Measurements from ENCODE around the gene UBE2F. TPM values are rescaled to one million over a fixed set of nuclear protein-coding genes. Genes with fewer than 3 reads are reported as not detected.
A peak's percentile ranks its signal among the peaks of the same experiment; 100 is the strongest.

Gene UBE2F
- total and polyA plus RNA-seq, 3 donors from 2014 or later: 68.3 to 77.8 (median 72.8) TPM

DNA sequence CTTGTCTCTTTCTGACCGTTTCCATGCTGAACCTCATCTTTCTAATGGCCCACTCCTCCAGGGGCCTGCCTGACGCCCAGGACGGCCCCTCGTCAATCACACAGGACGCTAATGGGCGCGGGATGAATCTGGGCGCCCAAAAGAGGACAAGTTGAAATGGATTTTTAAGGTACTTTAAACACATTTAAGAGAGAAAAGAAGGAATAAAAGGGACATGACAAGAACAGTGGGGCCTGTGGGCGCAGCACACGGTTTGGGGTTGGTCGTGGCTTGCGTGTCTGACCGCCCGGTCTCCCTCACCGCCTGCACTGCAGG lies 607 bp upstream of the UBE2F start:
- H3K36me3 ChIP-seq (ENCODE audit: low read depth, missing control alignments): no peaks in the 10 kb centered on the region
- WGBS, 2 donors: 2 to 3% methylated on average over 11 to 15 of the region's 15 CpGs
- H3K4me3 ChIP-seq: peak overlapping the region; percentile 67 to 73
- intact Hi-C loops (cut with DNase I; ENCODE audit: low total_unique reads): no loop called here
- H3K9me3 ChIP-seq: no peaks in the 10 kb centered on the region
- peaks cover 23% of the 10 kb centered on the region for H3K4me1 ChIP-seq
- TF ChIP-seq POLR2A (IDR thresholded peaks at IDR 0.05): no peak
- TF ChIP-seq CTCF (IDR thresholded peaks at IDR 0.05): no peak
- no peak for DNase-seq
- no peak overlapping the region for H3K27ac ChIP-seq
- no peaks in the 10 kb centered on the region for H3K27me3 ChIP-seq

DNA sequence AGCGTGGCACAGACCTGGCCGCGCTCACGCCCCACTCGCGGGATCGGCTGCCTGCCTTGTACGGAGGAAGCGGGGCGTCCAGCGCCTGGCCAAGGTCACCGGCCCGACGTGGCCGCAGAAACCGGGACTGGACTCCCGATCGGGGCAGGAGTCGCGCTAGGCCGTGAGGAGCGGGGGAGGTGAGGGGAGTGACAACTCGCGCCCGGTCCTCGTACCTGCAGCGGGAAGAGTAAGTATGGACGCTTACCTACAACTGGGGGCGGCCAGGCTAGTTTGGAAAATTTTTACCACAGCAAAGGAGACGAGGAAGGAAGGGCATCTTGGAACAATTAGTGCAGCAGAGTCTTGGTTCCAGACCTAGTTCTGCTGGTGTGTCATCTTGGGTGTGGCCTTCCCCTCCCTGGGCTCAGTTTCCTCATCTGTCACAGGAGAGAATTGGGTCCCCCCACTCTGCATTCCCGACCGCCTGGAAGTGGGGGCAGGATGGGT lies 693 bp downstream of the UBE2F start:
- intact Hi-C loops (cut with DNase I; ENCODE audit: low total_unique reads): no loop called here
- Histone ChIP-seq H3K36me3 (ENCODE audit: low read depth, missing control alignments) (no peaks in the 10 kb centered on the region), H3K9me3 (no peaks in the 10 kb centered on the region), H3K27ac (peak overlapping the region in 1 of 2 donors; percentile 50), H3K4me3 (peak overlapping the region; percentile 67 to 76), H3K27me3 (no peaks in the 10 kb centered on the region), H3K4me1 (peaks cover 27% of the 10 kb centered on the region)
- 1% methylated on average over 17 to 19 of the region's 32 CpGs for WGBS, 2 donors
- DNase-seq: peak; percentile 45
- TF ChIP-seq POLR2A (IDR thresholded peaks at IDR 0.05) (no peak), CTCF (IDR thresholded peaks at IDR 0.05) (no peak)

DNA sequence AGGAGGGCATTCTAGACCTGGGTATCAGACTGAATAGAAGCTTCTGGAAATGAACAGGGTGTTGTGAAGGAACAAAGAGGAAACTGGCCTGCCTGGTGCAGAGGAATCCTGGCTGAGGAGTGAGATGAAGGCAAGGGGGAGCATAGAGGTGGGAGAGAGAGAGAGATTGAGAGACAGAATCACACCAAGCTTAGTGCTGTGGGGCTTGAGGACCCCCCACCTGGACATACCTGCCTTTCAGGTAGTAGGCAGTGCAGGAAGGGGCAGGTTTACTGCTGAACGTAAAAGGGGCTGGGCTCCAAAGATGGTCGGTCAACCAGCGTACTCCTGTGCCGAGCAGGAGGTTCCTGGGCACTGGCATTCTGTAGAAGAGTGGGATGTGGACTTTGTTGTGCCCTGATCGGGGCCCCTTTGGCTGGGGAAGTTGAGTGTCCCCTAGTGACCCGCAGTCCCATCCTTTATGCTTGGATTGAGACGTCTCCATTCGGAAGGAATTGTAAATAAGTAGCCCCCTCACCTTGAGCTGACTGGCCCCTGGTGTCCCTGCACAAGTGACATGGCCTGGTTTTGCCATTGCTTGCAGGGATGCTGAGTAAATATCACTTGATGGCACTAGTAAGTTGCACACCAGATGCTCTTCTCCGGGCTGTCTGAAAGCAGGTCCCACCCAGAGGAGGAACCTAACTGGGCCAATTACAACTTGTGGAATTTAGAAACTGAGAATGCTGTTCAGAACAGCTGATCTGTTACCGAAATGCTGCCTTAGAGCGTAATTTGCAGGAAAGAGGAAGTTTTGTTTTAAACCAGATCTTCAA lies 1.4 kb downstream of the UBE2F start:
- H3K27ac ChIP-seq: peak overlapping the region in 1 of 2 donors; percentile 50

DNA sequence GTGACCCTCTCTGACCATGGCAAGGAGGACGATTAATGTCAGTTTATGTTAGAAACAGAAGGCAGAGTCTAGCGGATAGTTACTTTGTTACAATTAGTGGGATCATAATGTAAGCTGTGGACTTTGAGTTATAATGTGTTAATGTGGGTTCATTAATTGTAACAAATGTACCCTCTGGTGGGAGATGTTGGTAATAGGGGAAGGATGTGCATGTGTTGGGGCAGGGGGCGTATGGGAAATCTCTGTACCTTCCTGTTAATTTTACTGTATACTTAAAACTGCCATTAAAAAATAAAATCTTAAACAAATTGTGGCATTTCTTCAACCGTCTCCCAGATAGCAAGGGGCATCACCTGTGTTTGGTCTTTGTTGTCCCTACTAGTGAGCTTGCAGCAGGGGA lies 4.8 kb downstream of the UBE2F start:
- no peaks in the 10 kb centered on the region for H3K36me3 ChIP-seq (ENCODE audit: low read depth, missing control alignments)
- 50 to 57% methylated on average over 4 of the region's 4 CpGs for WGBS, 2 donors
- H3K9me3 ChIP-seq: no peaks in the 10 kb centered on the region
- DNase-seq: no peak
- no peaks in the 10 kb centered on the region for H3K27me3 ChIP-seq
- H3K4me1 ChIP-seq: peaks cover 27% of the 10 kb centered on the region
- no peak overlapping the region for H3K4me3 ChIP-seq
- H3K27ac ChIP-seq: no peak overlapping the region
- TF ChIP-seq CTCF (IDR thresholded peaks at IDR 0.05): no peak
- TF ChIP-seq POLR2A (IDR thresholded peaks at IDR 0.05): no peak
- intact Hi-C loops (cut with DNase I; ENCODE audit: low total_unique reads): no loop called here

More for the DNA sequence above, 1.4 kb downstream of the UBE2F start:
- WGBS, 2 donors: 16 to 31% methylated on average over 10 to 11 of the region's 11 CpGs
- no peaks in the 10 kb centered on the region for H3K9me3 ChIP-seq
- H3K4me1 ChIP-seq: peaks cover 27% of the 10 kb centered on the region
- intact Hi-C loops (cut with DNase I; ENCODE audit: low total_unique reads): no loop called here
- peak; percentile 72 for DNase-seq
- TF ChIP-seq POLR2A (IDR thresholded peaks at IDR 0.05) (no peak), CTCF (IDR thresholded peaks at IDR 0.05) (no peak)
- no peaks in the 10 kb centered on the region for H3K27me3 ChIP-seq
- H3K36me3 ChIP-seq (ENCODE audit: low read depth, missing control alignments): no peaks in the 10 kb centered on the region
- peak overlapping the region in 1 of 2 donors; percentile 76 for H3K4me3 ChIP-seq

GRCh38 chr2:237972211-237972610 lies 5.4 kb downstream of the UBE2F start:
- no peaks in the 10 kb centered on the region for H3K27me3 ChIP-seq
- WGBS, 2 donors: 94 to 95% methylated on average over 3 of the region's 3 CpGs
- no peaks in the 10 kb centered on the region for H3K36me3 ChIP-seq (ENCODE audit: low read depth, missing control alignments)
- TF ChIP-seq POLR2A (IDR thresholded peaks at IDR 0.05) (no peak), CTCF (IDR thresholded peaks at IDR 0.05) (no peak)
- intact Hi-C loops (cut with DNase I; ENCODE audit: low total_unique reads): no loop called here
- H3K9me3 ChIP-seq: no peaks in the 10 kb centered on the region
- no peak for DNase-seq
- H3K27ac ChIP-seq: no peak overlapping the region
- no peak overlapping the region for H3K4me3 ChIP-seq
- H3K4me1 ChIP-seq: peaks cover 27% of the 10 kb centered on the region

Data from testis (tissue), 3 donors.